ENCODE results near the gene ZNF277.
"Not testable (repeated sequence)": the region's sequence is repeated elsewhere in the genome, so short reads cannot be mapped to it uniquely, and the experiment has no call there.

Gene ZNF277

GRCh38 chr7:112212571-112212970, 6.1 kb downstream of the ZNF277 start:
- no peak for DNase-seq

GRCh38 chr7:112213735-112214134, 7.2 kb downstream of the ZNF277 start:
- DNase-seq: no peak

GRCh38 chr7:112214268-112214667, 7.8 kb downstream of the ZNF277 start:
- DNase-seq: no peak

GRCh38 chr7:112214883-112215282, 8.4 kb downstream of the ZNF277 start:
- no peak for DNase-seq

GRCh38 chr7:112215787-112216186, 9.3 kb downstream of the ZNF277 start:
- DNase-seq: no peak

- no peak for DNase-seq
Measured at GRCh38 chr7:112220877-112221434, 14.5 kb downstream of the ZNF277 start.

GRCh38 chr7:112223310-112223709, 16.8 kb downstream of the ZNF277 start:
- DNase-seq: no peak

- no peak for DNase-seq
Measured at GRCh38 chr7:112224186-112224585, 17.7 kb downstream of the ZNF277 start.

- no peak for DNase-seq
Measured at GRCh38 chr7:112225006-112225405, 18.5 kb downstream of the ZNF277 start.

GRCh38 chr7:112226701-112227276, 20.3 kb downstream of the ZNF277 start:
- no peak for DNase-seq

GRCh38 chr7:112228632-112229031, 22.1 kb downstream of the ZNF277 start:
- no peak for DNase-seq

GRCh38 chr7:112232212-112232978, 25.9 kb downstream of the ZNF277 start:
- no peak for DNase-seq

- DNase-seq: no peak
Measured at GRCh38 chr7:112233048-112233697, 26.7 kb downstream of the ZNF277 start.

GRCh38 chr7:112234147-112234546, 27.7 kb downstream of the ZNF277 start:
- DNase-seq: no peak

- DNase-seq: no peak
Measured at GRCh38 chr7:112236597-112236996, 30.1 kb downstream of the ZNF277 start.

GRCh38 chr7:112238330-112238729, 31.8 kb downstream of the ZNF277 start:
- no peak for DNase-seq

GRCh38 chr7:112238852-112239610, 32.5 kb downstream of the ZNF277 start:
- no peak for DNase-seq

GRCh38 chr7:112248598-112248997, 42.1 kb downstream of the ZNF277 start:
- no peak for DNase-seq

- DNase-seq: not testable (repeated sequence)
Measured at GRCh38 chr7:112249967-112250366, 43.5 kb downstream of the ZNF277 start.

- no peak for DNase-seq
Measured at GRCh38 chr7:112252141-112252540, 45.6 kb downstream of the ZNF277 start.

GRCh38 chr7:112252691-112253090, 46.2 kb downstream of the ZNF277 start:
- no peak for DNase-seq

- DNase-seq: no peak
Measured at GRCh38 chr7:112254156-112254555, 47.7 kb downstream of the ZNF277 start.

Measured in activated T-cell treated with anti-CD3 and anti-CD28 coated beads for 4 hours (primary cell).